Adrenal gland (tissue), 12 donors: Measurements from ENCODE around the gene ZBTB12. TPM values are rescaled to one million over a fixed set of nuclear protein-coding genes. Genes with fewer than 3 reads are reported as not detected.
"Not testable (repeated sequence)": the region's sequence is repeated elsewhere in the genome, so short reads cannot be mapped to it uniquely, and the experiment has no call there.

Experiments used
- DNase-seq, 7 donors: peaks; one replicate each; pipeline ENCODE4 v3.0.0-alpha.2; 2019 to 2020
- H3K27ac ChIP-seq, 5 donors: fragments of 200-600 bp; sonication (generic) in 4 of 5; 1 replicate in 3 of 5; 2 replicates in 2 of 5; pipeline versions ENCODE4 v1.5.1 to v1.8.0; 2016 to 2020; ENCODE audit warnings: mild to moderate bottlenecking in 1 of 5
- H3K27me3 ChIP-seq: fragments of 200-600 bp; 2 replicates; pipeline ENCODE4 v1.8.0; 2021
- H3K36me3 ChIP-seq, 2 donors: fragments of 200-600 bp; replicated peaks in 1 of 2; 1 replicate in 1 of 2; 2 replicates in 1 of 2; pipeline versions ENCODE4 v1.5.1 to v1.8.0; 2018 to 2022
- H3K4me1 ChIP-seq, 2 donors: fragments of 200-600 bp; replicated peaks in 1 of 2; 1 replicate in 1 of 2; 2 replicates in 1 of 2; pipeline versions ENCODE4 v1.5.1 to v1.8.0; 2018 to 2021
- H3K4me3 ChIP-seq, 4 donors: fragments of 200-600 bp; sonication (generic) in 3 of 4; one replicate each; pipeline ENCODE4 v1.5.1; 2016 to 2018
- H3K9me3 ChIP-seq, 3 donors: fragments of 200-600 bp; sonication (generic) in 1 of 3; replicated peaks in 1 of 3; 1 replicate in 2 of 3; 2 replicates in 1 of 3; pipeline versions ENCODE4 v1.5.1 to v1.8.0; 2016 to 2021
- CTCF ChIP-seq, 6 experiments: fragments of 450-650 bp in 4 of 6; fragments of 200-600 bp in 2 of 6; sonication (generic) in 1 of 6; IDR thresholded peaks; 1 replicate in 5 of 6; 2 replicates in 1 of 6; pipeline versions ENCODE4 v1.5.1 to v1.8.0; 2016 to 2021; ENCODE audit warnings: antibody characterized with exemption in 6 of 6, mild to moderate bottlenecking in 2 of 6, moderate library complexity in 1 of 6
- POLR2A ChIP-seq, 2 donors: fragments of 450-650 bp; IDR thresholded peaks; one replicate each; pipeline ENCODE4 v1.6.1; 2017; ENCODE audit warnings: antibody characterized with exemption in 2 of 2, mild to moderate bottlenecking in 2 of 2, moderate library complexity in 1 of 2
- WGBS, 4 donors: extraction: QIAGEN DNeasy Blood & Tissue Kit in 2 of 4; methylation state at CpG; one replicate each; pipeline versions ENCODE4 v1.1.5 to v1.1.7; 2013 to 2017; 5-methylcytosine and 5-hydroxymethylcytosine counted together
- intact Hi-C, 2 donors: fragments of 100-400 bp; cut with DNase I; formaldehyde crosslinking; loops; one replicate each; pipeline versions ENCODE4 v1.14.1 to v1.15.0; 2022 to 2023
- polyA plus RNA-seq, 3 donors: library from polyadenylated mRNA; stranded (reverse); fragments of 200-250 nt in 2 of 3; fragments of 350-450 nt in 1 of 3; fragmentation: Illumina TruSeq in 1 of 3; extraction: RNeasy Lipid Tissue Mini Kit (QIAGEN cat#74804) in 1 of 3; gene quantifications; one replicate each; pipeline ENCODE4 v1.2.3, GENCODE V29; 2013 to 2014
- total RNA-seq, 9 donors: library from RNA; depleted of rRNA in 4 of 9; stranded (reverse); fragments of >200 nt in 4 of 9; fragments of 120-200 nt in 1 of 9; fragmentation: NEBNext Ultra II Directional in 1 of 9; extraction: Animal tissue kit (Norgen Biotek cat#: 25700) in 1 of 9; gene quantifications; one replicate each; pipeline versions ENCODE4 v1.1.0 to v1.2.4, GENCODE V29; 2013 to 2023
- donor health status: healthy with polysubstance abuse.
- donor health status: Bipolar disorder and iron deficiency.
- donor health status: DM: yes; HTN: yes; CAD: no.
- donor health status: DM: no; HTN: no; CAD: no.
- donor health status: DM: no; HTN: no; CAD: no.
- donor health status: DM: yes; HTN: yes; CAD: no.

The ZBTB12 gene
- total and polyA plus RNA-seq, 12 donors = 0.69 to 14.5 (median 3.0) TPM

GRCh38 chr6:31869343-31869742 is 32.5 kb downstream of the ZBTB12 start:
- Histone ChIP-seq H3K4me1 (peaks cover 16 to 20% of the 10 kb centered on the region in 2 donors), H3K27me3 (no peaks in the 10 kb centered on the region), H3K36me3 (no peaks in the 10 kb centered on the region), H3K9me3 (no peaks in the 10 kb centered on the region), H3K27ac (no peak overlapping the region), H3K4me3 (no peak overlapping the region)
- TF ChIP-seq POLR2A (IDR thresholded peaks at IDR 0.05) (no peak), CTCF (IDR thresholded peaks at IDR 0.05) (no peak)
- DNase-seq = no peak
- intact Hi-C loops = no loop called here
- 79 to 92% (median 88%) methylated on average over 3 to 8 of the region's 8 CpGs for WGBS, 4 donors

DNA sequence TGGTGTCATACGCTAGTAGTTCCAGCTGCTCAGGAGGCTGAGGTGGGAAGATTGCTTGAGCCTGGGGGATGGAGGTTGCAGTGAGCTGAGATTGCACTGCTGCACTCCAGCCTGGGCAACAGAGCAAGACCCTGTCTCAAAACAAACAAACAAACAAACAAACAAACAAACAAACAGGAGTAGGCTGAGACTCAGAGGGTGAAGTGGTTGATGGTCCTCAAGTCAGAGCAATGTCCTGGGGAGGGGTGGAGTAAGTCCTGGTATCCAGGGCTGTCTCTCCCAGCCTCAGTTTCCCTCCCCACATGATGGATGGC is 33.3 kb downstream of the ZBTB12 start:
- H3K9me3 ChIP-seq, H3K36me3 ChIP-seq, DNase-seq, H3K4me3 ChIP-seq, H3K27me3 ChIP-seq, H3K27ac ChIP-seq, intact Hi-C loops: not testable (repeated sequence)
- 87 to 100% (median 97%) methylated on average over 1 of the region's 1 CpG for WGBS, 4 donors
- peaks cover 16 to 26% of the 10 kb centered on the region in 2 donors for H3K4me1 ChIP-seq

GRCh38 chr6:31865205-31866118 is 36.4 kb downstream of the ZBTB12 start:
- TF ChIP-seq CTCF (IDR thresholded peaks at IDR 0.05) (no peak), POLR2A (IDR thresholded peaks at IDR 0.05) (no peak)
- H3K27me3 ChIP-seq = no peaks in the 10 kb centered on the region
- DNase-seq = no peak
- no peak overlapping the region for H3K4me3 ChIP-seq
- peaks cover 0 to 4% of the 10 kb centered on the region in 2 donors for H3K36me3 ChIP-seq
- 83 to 86% (median 85%) methylated on average over 18 to 21 of the region's 21 CpGs for WGBS, 4 donors
- H3K27ac ChIP-seq = no peak overlapping the region
- intact Hi-C loops = no loop called here
- H3K9me3 ChIP-seq = no peaks in the 10 kb centered on the region
- peaks cover 7 to 26% of the 10 kb centered on the region in 2 donors for H3K4me1 ChIP-seq

DNA sequence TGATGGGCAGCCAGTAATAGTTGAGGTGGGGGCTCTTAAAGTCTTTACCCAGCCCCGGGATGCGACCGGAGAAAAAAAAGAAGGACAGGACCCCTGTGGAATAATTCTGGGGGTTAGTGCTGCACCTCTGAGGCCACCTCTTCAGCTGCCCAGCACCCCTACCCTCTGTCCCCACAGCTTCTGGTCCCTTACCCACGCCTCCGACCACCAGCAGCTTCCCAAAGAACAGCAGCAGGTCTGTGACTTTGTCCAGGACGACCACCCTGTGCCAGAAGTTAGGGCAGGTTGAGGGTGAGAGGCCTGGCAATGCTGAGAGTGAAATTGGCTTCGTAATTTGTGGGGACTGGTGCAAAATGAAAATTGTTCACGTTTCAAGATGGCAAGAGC is 37.1 kb downstream of the ZBTB12 start:
- 82 to 96% (median 90%) methylated on average over 8 of the region's 8 CpGs for WGBS, 4 donors
- H3K4me1 ChIP-seq = peaks cover 3 to 21% of the 10 kb centered on the region in 2 donors
- DNase-seq = no peak
- TF ChIP-seq POLR2A (IDR thresholded peaks at IDR 0.05) (no peak), CTCF (IDR thresholded peaks at IDR 0.05) (no peak)
- H3K27me3 ChIP-seq = no peaks in the 10 kb centered on the region
- H3K9me3 ChIP-seq = no peaks in the 10 kb centered on the region
- peaks cover 0 to 11% of the 10 kb centered on the region in 2 donors for H3K36me3 ChIP-seq
- H3K4me3 ChIP-seq = no peak overlapping the region
- no peak overlapping the region for H3K27ac ChIP-seq
- intact Hi-C loops = no loop called here

- H3K9me3 ChIP-seq, H3K27me3 ChIP-seq, intact Hi-C loops, DNase-seq: not testable (repeated sequence)
- peaks cover 3 to 21% of the 10 kb centered on the region in 2 donors for H3K4me1 ChIP-seq
- H3K27ac ChIP-seq = peak overlapping the region; percentile 69 to 96 (median 90)
- 9 to 24% (median 13%) methylated on average over 12 to 16 of the region's 16 CpGs for WGBS, 4 donors
- H3K36me3 ChIP-seq = peaks cover 0 to 17% of the 10 kb centered on the region in 2 donors
- peak overlapping the region in 2 of 4 donors; percentile 29 to 55 for H3K4me3 ChIP-seq
These were observed 37.7 kb downstream of the ZBTB12 start for GRCh38 chr6:31864123-31864562.
